Common myeloid progenitor, CD34-positive (primary cell): ENCODE data around the gene RIPOR3.

Experiments
- CTCF ChIA-PET: fragments of 350-600 bp; sonication (Branson Sonifier 250); formaldehyde crosslinking; loops from one replicate; lab custom pipeline; 2021; ENCODE audit warnings: antibody characterized with exemption; lab: Charles Lee
- POLR2A ChIA-PET: fragments of 350-600 bp; sonication (Branson Sonifier 250); formaldehyde crosslinking; loops from one replicate; lab custom pipeline; 2021; ENCODE audit warnings: antibody characterized with exemption; lab: Charles Lee
- DNase-seq, 3 donors: peaks; one replicate each; pipeline versions ENCODE4 v3.0.0 to v3.0.0-alpha.2; 2013
- H3K27ac ChIP-seq, 2 experiments: 1 replicate in 1 of 2; 2 replicates in 1 of 2; pipeline ENCODE4 v1.7.0; 2013; ENCODE audit warnings: inconsistent platforms in 2 of 2, low read length in 2 of 2, mild to moderate bottlenecking in 2 of 2, low read depth in 1 of 2, moderate library complexity in 1 of 2; ENCODE audit not compliant: severe bottlenecking in 2 of 2, insufficient read depth in 1 of 2, poor library complexity in 1 of 2
- H3K27me3 ChIP-seq, 5 experiments: replicated peaks in 2 of 5; 1 replicate in 3 of 5; 2 replicates in 2 of 5; pipeline versions ENCODE4 v1.6.1 to v1.7.0; 2013; ENCODE audit warnings: low read length in 4 of 5, mild to moderate bottlenecking in 2 of 5, moderate library complexity in 2 of 5, inconsistent platforms in 1 of 5; ENCODE audit not compliant: insufficient read depth in 5 of 5, control insufficient read depth in 4 of 5
- H3K36me3 ChIP-seq, 4 experiments: 1 replicate in 2 of 4; 2 replicates in 2 of 4; pipeline versions ENCODE4 v1.6.1 to v1.7.0; 2013; ENCODE audit warnings: low read length in 3 of 4, control low read depth in 1 of 4, mild to moderate bottlenecking in 1 of 4; ENCODE audit not compliant: control insufficient read depth in 4 of 4, insufficient read depth in 4 of 4
- H3K4me1 ChIP-seq, 4 experiments: 1 replicate in 3 of 4; 2 replicates in 1 of 4; pipeline versions ENCODE4 v1.6.1 to v1.7.1; 2013; ENCODE audit warnings: low read length in 3 of 4, mild to moderate bottlenecking in 3 of 4, control low read depth in 1 of 4, inconsistent platforms in 1 of 4, moderate library complexity in 1 of 4; ENCODE audit not compliant: control insufficient read depth in 4 of 4, insufficient read depth in 4 of 4; ENCODE audit errors: control extremely low read depth in 1 of 4
- H3K4me3 ChIP-seq, 7 experiments: 1 replicate in 4 of 7; 2 replicates in 3 of 7; pipeline versions ENCODE4 v1.5.1 to v1.7.0; 2013; ENCODE audit warnings: mild to moderate bottlenecking in 7 of 7, low read length in 6 of 7, moderate library complexity in 6 of 7, inconsistent platforms in 2 of 7, low read depth in 2 of 7, control low read depth in 1 of 7; ENCODE audit not compliant: insufficient read depth in 4 of 7, control insufficient read depth in 1 of 7; ENCODE audit errors: extremely low read depth in 1 of 7
- H3K9me3 ChIP-seq, 5 experiments: 1 replicate in 4 of 5; 2 replicates in 1 of 5; pipeline versions ENCODE4 v1.6.1 to v1.7.1; 2013; ENCODE audit warnings: low read length in 4 of 5, mild to moderate bottlenecking in 2 of 5, inconsistent platforms in 1 of 5, low read depth in 1 of 5, moderate library complexity in 1 of 5; ENCODE audit not compliant: control insufficient read depth in 4 of 5, insufficient read depth in 2 of 5; ENCODE audit errors: control extremely low read depth in 1 of 5
- WGBS: methylation state at CpG from one replicate; pipeline ENCODE4 v1.1.5; 2013; ENCODE audit not compliant: insufficient coverage; 5-methylcytosine and 5-hydroxymethylcytosine counted together

RIPOR3 gene

DNA sequence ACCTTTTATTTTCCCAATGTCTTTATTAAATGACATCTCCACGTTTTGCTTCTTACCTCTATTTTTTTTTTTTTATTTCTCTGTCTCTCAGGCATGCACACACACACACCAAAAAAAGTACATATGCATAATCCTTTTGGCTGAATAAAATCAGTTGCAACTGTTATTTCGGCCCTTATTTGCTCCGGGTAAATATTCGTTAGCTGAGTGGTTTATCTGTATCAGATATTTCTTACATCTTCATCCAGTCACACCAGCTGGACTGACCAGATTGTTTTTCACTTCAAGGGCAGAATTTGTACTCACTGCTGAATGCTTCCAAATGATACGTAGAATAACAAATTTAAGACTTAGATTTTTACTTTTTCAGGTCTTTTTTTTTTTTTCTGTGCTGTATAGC is 135.7 kb downstream of the RIPOR3 start:
- no peak overlapping the region for H3K4me3 ChIP-seq
- POLR2A ChIA-PET: no interaction called here
- DNase-seq: no peak
- H3K9me3 ChIP-seq: peaks cover 0 to 3% (median 0%) of the 10 kb centered on the region in 5 experiments
- H3K36me3 ChIP-seq: peaks cover 0 to 11% (median 1%) of the 10 kb centered on the region in 4 experiments
- H3K27me3 ChIP-seq: no peaks in the 10 kb centered on the region
- H3K4me1 ChIP-seq: peaks cover 0 to 19% (median 7%) of the 10 kb centered on the region in 4 experiments
- CTCF ChIA-PET: interaction anchor here (55.4 kb wide), 1 partner anchor 43 kb away, joined by 906 read pairs; the partner anchor contains the start of gene PTPN1
- 80% methylated on average over 1 of the region's 5 CpGs for WGBS
- H3K27ac ChIP-seq: no peak overlapping the region

DNA sequence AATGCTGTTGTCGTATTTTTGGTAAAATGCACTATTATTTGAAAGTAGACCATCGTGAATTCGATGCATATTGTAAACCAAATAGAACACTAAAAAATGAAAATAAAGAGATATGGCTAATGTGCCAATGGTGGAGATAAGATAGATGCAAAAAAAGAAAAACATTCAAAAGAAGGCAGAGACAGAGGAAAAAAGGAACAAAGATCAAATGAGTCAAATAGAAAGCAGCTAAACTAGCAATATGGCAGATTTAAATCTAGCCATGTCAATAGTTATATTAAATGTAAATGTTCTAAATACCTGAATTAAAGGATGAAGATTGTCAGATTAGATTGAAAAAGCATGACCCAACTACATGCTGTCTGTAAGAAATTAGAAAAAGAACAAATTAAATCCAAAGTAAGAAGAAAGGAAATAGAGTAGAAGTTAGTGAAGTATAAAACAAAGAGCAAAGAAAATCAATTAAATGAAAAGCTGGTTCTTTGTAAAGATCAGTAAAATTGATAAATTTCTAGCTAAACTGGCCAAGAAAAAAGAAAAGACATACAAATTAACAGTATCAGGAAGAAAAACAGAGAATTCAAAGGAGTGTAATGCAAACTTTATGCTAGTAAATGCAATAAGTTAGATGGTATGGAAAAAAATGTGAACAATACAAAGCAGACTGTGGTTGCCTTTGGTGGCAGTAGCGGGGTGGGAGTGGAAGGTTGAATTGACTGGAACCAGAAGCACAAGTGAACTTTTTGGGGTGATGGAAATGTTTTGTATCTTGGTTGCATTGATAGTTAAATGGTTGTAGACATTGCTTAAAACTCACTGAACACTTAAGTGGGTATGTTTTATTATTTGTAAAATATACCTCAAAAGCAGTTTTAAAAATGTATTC is 136.4 kb downstream of the RIPOR3 start:
- Histone ChIP-seq H3K36me3 (peaks cover 0 to 11% (median 1%) of the 10 kb centered on the region in 4 experiments), H3K27ac (no peak overlapping the region), H3K27me3 (no peaks in the 10 kb centered on the region), H3K9me3 (peaks cover 0 to 3% (median 0%) of the 10 kb centered on the region in 5 experiments), H3K4me1 (peaks cover 0 to 25% (median 10%) of the 10 kb centered on the region in 4 experiments), H3K4me3 (no peak overlapping the region)
- WGBS: 100% methylated on average over 3 of the region's 4 CpGs
- CTCF ChIA-PET: interaction anchor here (1.7 to 55.4 kb wide), 2 partner anchors 12 to 43 kb away, joined by 7 to 906 read pairs; partner anchors contain the start of gene PTPN1
- POLR2A ChIA-PET: no interaction called here
- no peak for DNase-seq

DNA sequence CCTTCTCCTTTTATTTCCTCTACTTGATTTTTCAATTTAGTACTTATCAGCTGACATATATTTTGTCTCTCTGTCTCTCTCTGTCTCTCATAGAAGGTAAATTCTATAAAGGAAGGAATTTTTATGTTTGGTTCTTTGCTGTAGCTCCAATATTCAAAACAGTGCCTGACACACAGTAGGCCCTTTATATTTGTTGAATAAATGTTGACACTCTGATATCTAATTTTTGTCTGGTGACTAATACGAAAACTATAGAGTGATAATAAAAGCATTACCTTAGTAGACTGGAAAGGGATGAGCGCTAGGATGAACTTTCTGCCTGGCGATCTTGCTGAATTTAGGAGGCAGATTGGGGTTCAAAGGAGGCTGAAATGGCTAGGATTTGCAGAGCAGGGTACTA is 138.4 kb downstream of the RIPOR3 start:
- no peak for DNase-seq
- Histone ChIP-seq H3K36me3 (peaks cover 0 to 10% (median 4%) of the 10 kb centered on the region in 4 experiments), H3K9me3 (peaks cover 0 to 3% (median 0%) of the 10 kb centered on the region in 5 experiments), H3K27ac (no peak overlapping the region), H3K4me1 (peaks cover under 1 to 42% (median 19%) of the 10 kb centered on the region in 4 experiments), H3K27me3 (no peaks in the 10 kb centered on the region), H3K4me3 (no peak overlapping the region)
- 100% methylated on average over 3 of the region's 3 CpGs for WGBS
- ChIA-PET POLR2A (interaction anchor here (1.1 kb wide), 1 partner anchor 14 kb away, joined by 4 read pairs; no protein-coding TSS in a partner anchor), CTCF (interaction anchor here (1.0 to 55.4 kb wide), 4 partner anchors 9 to 41 kb away, joined by 3 to 906 read pairs (median 6); partner anchors contain the start of gene PTPN1)

DNA sequence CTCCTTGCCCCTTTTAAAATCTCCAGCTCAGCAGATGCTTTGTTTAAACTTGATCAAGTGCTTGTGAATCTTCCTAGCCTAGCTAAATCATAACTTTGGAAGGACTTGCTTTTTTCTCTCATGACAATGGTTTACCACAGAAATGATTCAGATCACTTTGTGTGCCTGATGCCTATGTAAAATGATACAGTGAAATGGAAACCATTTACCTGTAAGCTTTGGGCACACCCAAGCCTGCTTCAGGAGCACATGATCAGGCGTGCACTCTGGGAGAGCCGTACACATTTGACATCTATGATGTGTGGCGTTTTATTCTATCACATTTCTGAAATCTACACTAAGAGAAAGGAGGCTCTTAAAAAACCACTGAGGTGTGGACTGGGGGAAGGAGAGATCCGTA is 140.1 kb downstream of the RIPOR3 start:
- no peaks in the 10 kb centered on the region for H3K27me3 ChIP-seq
- CTCF ChIA-PET: interaction anchor here (1.2 to 55.4 kb wide), 5 partner anchors 15 to 39 kb away, joined by 3 to 906 read pairs (median 10); partner anchors contain the start of gene PTPN1
- H3K36me3 ChIP-seq: peaks cover 0 to 7% (median 3%) of the 10 kb centered on the region in 4 experiments
- POLR2A ChIA-PET: no interaction called here
- no peak overlapping the region for H3K27ac ChIP-seq
- WGBS: no CpG with 5 or more reads among the region's 4 CpGs
- H3K4me3 ChIP-seq: no peak overlapping the region
- H3K4me1 ChIP-seq: peaks cover 5 to 57% (median 33%) of the 10 kb centered on the region in 4 experiments
- DNase-seq: no peak
- H3K9me3 ChIP-seq: peaks cover 0 to 3% (median 0%) of the 10 kb centered on the region in 5 experiments

DNA sequence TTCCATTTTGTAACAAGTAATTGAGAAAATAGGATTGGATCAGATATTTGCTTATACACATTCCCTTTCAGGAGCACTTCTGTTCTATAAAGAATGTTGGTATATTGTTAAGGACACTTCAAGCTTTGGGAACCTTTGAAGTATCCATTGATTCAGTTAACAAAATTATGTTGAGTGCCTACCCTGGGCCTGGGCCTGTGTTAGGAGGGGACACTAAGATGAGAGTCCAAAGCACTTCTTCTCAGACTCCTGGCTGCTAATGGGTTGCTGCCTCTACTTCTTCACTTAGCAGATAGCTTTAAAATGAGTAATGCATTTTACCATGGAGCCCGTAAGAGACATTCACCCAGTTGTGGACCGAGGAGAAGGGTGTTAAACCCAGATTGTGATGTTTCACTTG is 140.8 kb downstream of the RIPOR3 start:
- POLR2A ChIA-PET: interaction anchor here (0.7 kb wide), 1 partner anchor 48 kb away, joined by 4 read pairs; no protein-coding TSS in a partner anchor
- CTCF ChIA-PET: interaction anchor here (1.2 to 55.4 kb wide), 5 partner anchors 16 to 38 kb away, joined by 3 to 906 read pairs (median 10); partner anchors contain the start of gene PTPN1

DNA sequence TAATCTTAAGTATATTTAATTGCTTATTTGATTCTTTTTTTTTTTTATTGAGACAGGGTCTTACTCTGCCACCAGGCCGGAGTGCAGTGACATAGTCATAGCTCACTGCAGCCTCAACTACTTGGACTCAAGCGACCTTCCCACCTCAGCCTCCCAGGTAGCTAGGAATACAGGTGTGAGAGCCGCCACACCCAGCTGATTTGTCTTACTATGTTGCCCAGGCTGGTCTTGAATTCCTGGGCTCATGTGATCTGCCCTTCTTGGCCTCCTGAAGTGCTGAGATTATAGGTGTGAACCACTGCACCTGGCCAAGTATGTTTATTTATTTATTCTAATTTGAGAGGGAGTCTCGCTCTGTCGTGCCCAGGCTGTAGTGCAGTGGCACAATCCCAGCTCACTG is 142.9 kb downstream of the RIPOR3 start:
- H3K27ac ChIP-seq: no peak overlapping the region
- ChIA-PET CTCF (interaction anchor here (1.0 to 55.4 kb wide), 7 partner anchors 10 to 361 kb away, joined by 3 to 906 read pairs (median 7); partner anchors contain the start of gene PTPN1), POLR2A (no interaction called here)
- H3K9me3 ChIP-seq: no peaks in the 10 kb centered on the region
- H3K36me3 ChIP-seq: peaks cover 0 to 7% (median 3%) of the 10 kb centered on the region in 4 experiments
- WGBS: 100% methylated on average over 4 of the region's 5 CpGs
- no peaks in the 10 kb centered on the region for H3K27me3 ChIP-seq
- DNase-seq: no peak
- no peak overlapping the region for H3K4me3 ChIP-seq
- H3K4me1 ChIP-seq: peaks cover 17 to 80% (median 56%) of the 10 kb centered on the region in 4 experiments

More for the DNA sequence above, 140.8 kb downstream of the RIPOR3 start:
- no peak overlapping the region for H3K4me3 ChIP-seq
- no peak overlapping the region for H3K27ac ChIP-seq
- H3K36me3 ChIP-seq: peaks cover 0 to 7% (median 3%) of the 10 kb centered on the region in 4 experiments
- no peak for DNase-seq
- H3K27me3 ChIP-seq: no peaks in the 10 kb centered on the region
- peaks cover 8 to 65% (median 41%) of the 10 kb centered on the region in 4 experiments for H3K4me1 ChIP-seq
- WGBS: 100% methylated on average over 2 of the region's 2 CpGs
- H3K9me3 ChIP-seq: peaks cover 0 to 3% (median 0%) of the 10 kb centered on the region in 5 experiments
